GM19372 (cell line): ENCODE data around the gene CCDC144A.
A peak's percentile ranks its signal among the peaks of the same experiment; 100 is the strongest.
"Not testable (repeated sequence)": the region's sequence is repeated elsewhere in the genome, so short reads cannot be mapped to it uniquely, and the experiment has no call there.

Experiments used
- ATAC-seq: cut with Tn5 transposase; IDR thresholded peaks from one replicate; pipeline ENCODE4 v1.9.1; 2021; ENCODE audit warnings: mild to moderate bottlenecking, low read depth, moderate library complexity; ENCODE audit not compliant: unreplicated experiment

Gene CCDC144A, protein sequence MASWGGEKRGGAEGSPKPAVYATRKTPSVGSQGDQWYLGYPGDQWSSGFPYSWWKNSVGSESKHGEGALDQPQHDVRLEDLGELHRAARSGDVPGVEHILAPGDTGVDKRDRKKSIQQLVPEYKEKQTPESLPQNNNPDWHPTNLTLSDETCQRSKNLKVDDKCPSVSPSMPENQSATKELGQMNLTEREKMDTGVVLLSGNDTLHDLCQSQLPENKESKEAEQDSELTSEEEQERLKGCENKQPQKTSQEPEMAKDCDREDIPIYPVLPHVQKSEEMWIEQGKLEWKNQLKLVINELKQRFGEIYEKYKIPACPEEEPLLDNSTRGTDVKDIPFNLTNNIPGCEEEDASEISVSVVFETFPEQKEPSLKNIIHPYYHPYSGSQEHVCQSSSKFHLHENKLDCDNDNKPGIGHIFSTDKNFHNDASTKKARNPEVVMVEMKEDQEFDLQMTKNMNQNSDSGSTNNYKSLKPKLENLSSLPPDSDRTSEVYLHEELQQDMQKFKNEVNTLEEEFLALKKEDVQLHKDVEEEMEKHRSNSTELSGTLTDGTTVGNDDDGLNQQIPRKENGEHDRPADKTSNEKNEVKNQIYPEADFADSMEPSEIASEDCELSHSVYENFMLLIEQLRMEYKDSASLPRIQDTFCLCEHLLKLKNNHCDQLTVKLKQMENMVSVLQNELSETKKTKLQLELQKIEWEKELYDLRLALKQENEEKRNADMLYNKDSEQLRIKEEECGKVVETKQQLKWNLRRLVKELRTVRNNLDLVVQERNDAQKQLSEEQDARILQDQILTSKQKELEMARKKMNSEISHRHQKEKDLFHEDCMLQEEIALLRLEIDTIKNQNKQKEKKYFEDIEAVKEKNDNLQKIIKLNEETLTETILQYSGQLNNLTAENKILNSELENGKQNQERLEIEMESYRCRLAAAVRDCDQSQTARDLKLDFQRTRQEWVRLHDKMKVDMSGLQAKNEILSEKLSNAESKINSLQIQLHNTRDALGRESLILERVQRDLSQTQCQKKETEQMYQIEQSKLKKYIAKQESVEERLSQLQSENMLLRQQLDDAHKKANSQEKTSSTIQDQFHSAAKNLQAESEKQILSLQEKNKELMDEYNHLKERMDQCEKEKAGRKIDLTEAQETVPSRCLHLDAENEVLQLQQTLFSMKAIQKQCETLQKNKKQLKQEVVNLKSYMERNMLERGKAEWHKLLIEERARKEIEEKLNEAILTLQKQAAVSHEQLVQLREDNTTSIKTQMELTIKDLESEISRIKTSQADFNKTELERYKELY (N-terminal part only)

DNA sequence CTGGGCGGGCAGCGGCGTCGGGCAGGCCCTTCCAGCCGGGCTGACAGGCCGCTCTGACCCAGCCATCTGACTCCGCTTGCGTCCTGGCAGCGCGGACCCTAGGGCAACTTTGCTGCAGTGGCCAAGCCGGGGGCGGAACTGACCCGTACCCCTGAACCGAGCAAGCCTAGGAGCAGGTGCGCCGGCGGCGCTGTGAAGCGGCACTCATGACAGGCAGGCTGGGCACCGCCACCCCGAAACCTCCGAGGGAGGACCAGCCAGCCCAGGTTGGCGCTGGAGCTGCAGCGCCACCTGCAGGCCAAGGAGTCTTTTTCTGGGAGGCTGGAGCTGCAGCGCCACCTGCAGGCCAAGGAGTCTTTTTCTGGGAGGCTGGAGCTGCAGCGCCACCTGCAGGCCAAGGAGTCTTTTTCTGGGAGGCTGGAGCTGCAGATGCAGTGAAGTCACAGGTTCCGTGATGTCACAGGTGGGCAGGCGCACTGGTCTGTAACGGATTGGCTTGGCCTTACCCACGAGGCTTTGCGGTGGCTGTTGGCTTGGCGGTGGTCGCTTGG, at the start of gene CCDC144A:
CCDC144A (plus strand) TSS at position 511 of the 551 bp plus-strand sequence. CDS start 160 bp downstream, outside the sequence.
- not testable (repeated sequence) for ATAC-seq

DNA sequence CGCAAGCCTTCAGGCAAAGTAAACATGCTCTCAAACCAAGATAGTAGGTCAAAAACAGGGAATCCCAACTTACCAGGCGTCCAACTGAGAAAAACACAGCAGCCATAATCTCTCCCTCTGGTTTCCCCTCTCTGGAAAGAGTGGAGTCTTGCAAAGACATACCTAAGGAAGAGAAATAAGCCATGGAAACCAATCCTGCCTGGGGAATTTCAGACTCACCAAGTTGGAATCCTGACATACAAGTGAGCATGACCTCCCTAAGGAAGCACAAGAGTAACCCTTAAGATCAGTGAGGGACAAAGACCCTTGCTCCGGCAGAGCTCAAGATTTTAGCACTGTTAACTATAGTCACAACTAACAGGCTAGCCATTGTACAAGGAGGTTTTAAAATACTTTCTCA, 40.5 kb upstream of the CCDC144A start:
- no peak for ATAC-seq

DNA sequence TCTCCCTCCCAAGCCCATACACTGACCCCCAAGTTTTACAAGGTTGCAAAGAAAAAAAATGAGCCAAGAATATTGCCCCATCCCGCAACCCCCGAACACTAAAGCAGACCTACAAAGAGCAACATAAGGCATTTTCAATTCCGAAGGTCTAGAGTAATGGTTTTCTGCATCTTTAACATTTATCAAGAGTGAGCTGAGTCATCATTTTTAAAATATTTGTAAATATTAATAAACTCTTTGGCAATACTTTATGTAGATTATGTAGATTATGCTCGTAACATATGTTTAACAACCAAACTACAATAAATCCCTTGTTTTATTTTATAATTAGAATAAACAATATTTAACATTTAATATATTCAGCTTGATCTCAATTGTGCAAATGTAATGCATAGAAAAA, 37.8 kb upstream of the CCDC144A start:
- no peak for ATAC-seq

DNA sequence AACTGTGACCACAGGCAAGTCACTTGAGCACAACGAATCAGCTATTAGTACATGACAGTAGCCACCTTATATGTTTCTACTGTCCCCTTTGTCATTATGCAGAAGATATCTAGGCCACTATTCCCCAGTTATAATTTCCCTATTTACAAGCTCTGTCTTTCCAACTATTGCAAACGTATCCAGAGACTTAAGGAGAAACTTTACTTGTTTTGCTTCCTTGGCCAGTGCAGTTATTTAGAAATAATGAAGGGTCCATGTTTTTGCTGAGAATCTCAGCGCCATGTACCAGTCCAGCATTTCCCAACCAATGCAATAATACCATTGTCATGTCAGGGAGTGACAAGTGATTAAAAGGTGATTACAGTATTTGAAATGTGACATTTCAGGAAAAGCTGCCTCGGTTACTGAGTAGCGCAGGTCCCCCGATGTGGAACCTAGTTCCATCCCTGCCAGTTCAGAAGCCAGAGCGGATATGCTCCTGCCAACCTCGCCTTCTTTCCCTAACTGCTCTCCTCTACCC, 37.1 kb upstream of the CCDC144A start:
- no peak for ATAC-seq

DNA sequence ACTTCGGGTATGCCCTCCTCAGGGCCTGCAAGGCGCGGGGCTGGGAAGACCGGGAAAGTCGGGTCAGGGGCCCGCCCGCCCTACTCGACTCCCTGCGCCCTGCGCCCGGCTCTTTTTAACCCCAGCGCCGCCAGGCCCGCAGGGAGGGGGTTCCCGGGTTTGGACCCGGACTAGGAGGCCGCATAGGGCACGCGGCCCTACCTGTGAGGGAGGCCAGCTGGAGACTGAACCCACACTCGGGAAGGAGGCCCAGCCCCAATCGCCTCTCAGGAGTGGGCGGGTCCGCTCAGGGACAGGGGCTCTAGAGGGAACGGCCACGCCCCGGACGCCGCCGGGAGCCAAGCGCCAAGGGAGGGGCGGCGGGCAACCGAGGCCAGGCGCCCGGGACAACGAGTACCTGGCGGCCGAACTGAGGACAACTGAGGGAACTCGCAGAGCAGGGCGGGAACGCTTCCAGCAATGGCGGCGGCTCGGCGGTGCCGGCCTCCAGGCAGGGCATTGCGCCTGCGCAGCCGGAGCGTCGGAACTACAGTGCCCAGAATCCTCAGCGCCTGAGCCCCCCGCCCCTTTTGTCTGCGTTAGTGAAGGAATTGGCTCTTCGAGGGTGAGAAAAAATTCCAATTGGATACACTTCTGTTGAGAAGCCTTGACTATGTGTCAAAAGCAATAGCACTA, 36.5 kb upstream of the CCDC144A start, which contains the start of gene ZNF624:
ZNF624 (minus strand) TSS at position 484 of the 675 bp plus-strand sequence.
- ATAC-seq, result peak; percentile 97

DNA sequence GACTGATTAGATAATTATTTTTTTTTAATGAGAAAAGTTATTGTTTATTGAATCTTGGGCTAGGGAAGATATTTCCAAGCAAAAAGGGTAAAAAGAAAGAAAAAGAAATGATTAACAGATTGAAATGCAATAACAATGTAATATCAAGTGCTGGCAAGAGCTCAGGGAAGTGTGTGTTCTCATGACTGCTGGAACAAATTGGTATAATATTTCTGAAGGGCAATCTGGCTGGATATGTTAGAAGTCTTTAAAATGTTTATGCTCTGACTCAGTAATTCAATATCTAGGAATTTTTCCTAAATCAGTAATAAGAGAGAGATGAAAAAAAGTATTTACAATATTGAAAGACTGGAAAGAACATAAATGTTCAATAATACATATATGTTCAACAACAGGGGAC, 28.8 kb upstream of the CCDC144A start:
- ATAC-seq, result no peak

DNA sequence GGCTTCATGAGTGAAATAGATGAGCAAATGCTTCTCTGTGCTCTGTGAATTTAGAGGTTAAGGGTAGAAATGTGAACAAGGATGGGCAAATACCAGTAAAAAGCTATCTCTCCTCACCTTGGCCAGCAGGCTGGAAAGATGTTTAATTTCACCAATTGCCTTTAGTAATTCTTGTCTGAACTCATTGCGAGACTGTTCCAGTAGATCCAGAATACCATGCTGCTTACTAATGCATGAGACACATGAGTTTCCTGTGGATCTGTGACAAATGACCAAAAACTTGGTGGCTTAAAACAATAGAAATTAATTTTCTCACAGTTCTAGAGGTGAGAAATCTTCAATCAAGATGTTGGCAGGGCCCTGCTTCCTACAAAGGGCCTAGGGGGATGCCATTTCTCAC, 27.1 kb upstream of the CCDC144A start:
- ATAC-seq, result no peak

DNA sequence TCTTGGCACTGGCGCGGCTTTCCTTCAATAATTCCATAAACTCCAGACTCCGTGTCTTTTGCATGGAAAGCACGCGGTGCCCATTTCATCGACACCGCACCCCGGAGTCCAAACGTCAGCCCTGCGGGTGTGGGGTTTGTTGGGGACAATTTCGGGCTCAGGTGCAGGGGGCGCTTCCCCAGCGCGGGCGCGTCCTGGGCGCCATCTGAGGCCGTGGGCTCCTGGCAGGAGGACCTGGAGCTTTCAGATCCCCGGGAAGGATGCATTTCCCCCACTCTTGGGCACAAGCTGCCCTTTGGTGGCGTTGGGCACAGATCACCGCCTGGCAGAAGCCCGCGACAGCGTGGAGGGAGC, 23.5 kb upstream of the CCDC144A start:
- ATAC-seq, result not testable (repeated sequence)

DNA sequence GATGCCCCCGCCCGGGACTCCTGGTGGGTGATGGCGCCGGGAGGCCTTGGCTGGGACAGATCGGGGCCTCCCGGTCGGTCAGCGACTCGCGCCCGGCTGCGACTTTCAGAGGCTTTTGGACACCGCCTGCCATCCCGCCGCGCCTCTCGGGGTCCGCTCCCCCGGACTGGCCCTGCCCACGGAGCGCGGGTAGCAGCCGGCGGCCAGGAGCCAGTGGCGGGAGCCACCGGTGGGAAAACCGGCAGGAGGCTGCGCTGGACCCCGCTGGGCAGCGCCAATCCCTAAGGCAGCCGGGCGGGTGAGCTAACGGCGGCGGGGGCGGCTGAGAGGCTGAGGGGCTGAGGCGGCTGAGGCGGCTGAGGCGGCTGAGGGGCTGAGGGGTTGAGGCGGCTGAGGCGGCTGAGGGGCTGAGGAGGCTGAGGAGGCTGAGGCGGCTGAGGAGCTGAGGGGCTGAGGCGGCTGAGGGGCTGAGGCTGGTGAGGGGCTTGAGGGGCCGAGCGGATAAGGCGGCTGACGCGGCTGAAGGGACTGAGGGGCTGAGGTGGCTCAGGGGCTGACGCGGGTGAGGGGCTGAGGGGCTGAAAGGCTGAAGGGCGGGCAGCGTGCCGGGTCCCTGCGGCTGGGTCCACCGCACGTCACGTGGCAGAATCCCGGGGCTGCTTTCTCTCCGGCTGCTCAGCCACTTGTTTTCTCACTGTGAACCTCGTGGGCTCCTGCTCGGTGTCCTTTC, 23.0 kb upstream of the CCDC144A start:
- ATAC-seq, result not testable (repeated sequence)

DNA sequence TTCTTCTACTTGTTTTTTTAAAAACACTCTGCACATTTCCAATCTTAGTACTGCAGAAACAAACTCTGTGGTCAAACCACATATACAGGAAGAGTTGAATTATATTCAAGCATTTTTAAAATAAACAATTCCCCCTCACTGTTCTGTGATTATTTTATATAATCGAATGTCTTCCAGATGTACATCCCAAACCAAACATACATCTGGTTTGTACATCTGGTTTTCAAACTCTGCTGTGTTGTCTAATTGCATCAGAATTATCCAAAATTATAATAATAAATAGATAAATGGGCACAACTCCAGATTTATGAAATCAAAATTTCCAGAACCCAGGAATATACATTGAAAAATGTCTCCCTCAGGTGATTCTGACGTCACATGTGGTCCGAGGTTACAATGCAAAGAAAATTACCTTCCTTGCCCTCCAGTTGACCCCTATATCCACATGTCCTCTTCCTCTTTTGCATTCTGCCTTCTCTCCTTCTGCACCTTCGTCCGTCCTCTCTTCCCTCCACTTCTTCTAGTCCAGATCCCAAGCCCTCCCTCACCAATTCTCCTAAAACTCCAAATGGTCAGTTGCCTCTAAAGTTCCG, 13.3 kb upstream of the CCDC144A start:
- no peak for ATAC-seq

DNA sequence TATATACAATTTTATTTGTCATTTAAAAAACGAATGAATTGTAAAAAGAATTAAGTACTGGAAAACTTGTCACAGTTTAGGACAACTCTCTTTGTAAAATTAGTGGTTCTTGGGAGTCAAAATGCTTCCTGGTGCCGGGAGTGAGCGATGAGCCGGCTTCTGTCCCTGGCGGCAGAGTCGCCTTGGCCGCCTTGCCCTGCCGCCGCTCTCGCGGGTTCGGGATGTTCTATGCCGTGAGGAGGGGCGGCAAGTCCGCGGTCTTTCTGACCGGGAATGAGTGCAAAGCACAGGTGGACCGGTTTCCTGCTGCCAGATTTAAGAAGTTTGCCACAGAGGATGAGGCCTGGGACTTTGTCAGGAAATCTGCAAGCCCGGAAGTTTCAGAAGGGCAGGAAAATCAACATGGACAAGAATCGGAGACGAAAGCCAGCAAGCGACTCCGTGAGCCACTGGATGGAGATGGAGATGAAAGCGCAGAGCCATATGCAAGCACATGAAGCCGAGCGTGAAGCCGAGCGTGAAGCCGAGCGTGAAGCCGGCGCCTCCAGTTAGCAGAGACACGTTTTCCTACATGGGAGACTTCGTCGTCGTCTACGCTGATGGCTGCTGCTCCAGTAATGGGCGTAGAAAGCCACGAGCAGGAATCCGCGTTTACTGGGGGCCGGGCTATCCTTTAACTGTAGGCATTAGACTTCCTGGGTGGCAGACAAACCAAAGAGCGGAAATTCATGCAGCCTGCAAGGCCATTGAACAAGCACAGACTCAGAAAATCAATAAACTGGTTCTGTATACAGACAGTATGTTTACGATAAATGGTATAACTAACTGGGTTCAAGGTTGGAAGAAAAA, 6.5 kb upstream of the CCDC144A start:
- not testable (repeated sequence) for ATAC-seq

DNA sequence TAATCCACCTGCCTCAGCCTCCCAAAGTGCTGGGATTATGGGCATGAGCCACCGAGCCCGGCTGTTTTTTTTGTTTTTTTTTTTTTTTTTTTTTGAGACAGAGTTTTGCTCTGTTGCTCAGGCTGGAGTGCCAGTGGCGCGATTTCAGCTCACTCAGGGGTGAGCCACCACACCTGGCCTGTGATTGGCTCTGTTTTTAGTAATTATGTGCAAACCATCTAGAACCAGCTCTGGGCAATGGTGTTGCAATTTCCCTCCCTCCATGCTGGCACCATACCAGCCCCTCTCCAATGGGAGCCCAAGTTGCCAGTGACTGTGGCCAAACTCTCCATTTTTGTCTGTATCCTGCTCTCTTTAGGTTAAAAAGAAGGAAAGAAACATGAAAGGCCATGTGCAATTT, 4.0 kb upstream of the CCDC144A start:
- ATAC-seq, result not testable (repeated sequence)

DNA sequence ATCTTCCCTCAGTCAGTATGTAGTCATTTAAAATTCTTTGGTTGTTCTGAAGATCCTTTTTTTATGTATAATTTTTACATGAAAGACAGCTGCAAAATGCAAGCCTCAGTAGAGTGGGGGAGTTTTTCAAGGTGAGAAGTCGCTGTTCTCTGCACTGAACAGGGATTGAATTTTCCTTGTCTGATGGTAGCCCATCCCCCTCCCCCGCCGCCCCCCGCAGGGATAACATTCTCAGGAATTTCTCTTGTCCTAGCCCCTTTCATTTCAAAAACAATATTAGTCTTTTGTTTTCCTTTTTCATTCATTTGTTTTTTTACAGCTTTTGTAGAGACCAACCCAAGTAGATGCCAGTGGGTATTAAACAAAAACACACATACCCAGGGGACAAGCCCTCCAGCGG, 2.9 kb upstream of the CCDC144A start:
- not testable (repeated sequence) for ATAC-seq

DNA sequence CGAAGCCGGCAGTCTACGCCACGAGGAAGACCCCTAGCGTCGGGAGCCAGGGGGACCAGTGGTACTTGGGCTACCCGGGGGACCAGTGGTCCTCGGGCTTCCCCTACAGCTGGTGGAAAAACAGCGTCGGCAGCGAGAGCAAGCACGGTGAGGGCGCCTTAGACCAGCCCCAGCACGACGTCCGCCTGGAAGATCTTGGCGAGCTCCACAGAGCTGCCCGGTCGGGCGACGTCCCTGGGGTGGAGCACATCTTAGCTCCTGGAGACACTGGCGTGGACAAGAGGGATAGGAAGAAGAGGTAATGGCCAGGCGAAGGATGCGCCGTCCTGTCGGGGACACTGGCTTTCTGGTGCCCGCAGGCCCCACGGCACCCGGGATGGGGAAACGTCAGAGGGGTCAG, 406 bp downstream of the CCDC144A start:
- ATAC-seq, result not testable (repeated sequence)

DNA sequence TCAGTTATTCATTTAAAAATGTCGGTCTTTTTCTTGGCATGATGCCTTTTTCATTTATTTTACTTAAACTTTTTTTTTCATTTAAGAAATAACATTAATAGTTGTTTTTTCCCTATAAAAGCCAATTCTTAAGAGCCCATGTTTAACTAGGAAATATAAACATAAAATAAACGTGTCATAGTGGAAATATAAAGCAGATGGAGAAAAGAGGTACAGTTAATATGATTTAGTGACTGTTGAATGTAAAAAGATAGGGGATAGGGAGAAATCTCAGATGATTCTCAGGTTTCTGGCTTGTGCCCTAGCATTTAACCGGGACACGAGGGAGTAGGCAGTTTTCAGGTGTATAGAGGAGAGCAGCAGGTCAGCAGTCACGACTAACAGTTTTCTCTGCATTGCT, 7.6 kb downstream of the CCDC144A start:
- not testable (repeated sequence) for ATAC-seq

DNA sequence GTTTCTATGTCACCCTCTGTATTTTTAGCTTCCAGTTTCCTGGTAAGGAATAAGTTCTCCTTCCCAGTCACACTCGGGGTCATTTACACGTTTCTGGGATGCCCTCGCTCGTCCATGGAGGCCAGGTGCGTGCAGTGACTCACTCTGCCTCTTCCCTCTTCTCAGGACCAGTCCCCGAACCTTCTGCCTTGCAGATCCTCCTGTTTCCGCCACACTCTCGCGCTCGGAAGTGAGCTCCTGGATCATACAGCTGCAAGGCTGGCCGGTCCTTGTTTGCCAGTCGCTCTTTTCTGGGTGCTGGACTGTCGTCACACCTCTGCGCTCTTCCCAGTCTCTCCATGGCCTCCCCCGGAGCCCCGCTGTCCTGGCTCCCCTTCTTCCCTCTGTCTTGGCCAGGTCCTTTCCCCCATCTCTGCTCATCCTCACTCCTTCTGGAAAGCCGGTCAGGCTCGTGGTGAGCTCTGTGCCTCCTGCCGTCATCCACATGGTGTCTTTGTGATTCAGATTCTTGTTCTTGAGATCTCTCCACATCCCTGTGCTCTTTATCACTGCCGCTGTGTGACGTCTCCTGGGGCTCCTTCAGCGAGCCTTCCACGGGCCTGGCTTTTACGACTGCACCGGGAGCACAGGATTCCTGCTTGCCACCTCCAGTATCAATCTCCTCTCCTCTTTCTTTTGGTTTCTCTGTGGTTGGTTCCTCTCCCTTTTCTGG, 55.6 kb downstream of the CCDC144A start:
- ATAC-seq, result not testable (repeated sequence)

DNA sequence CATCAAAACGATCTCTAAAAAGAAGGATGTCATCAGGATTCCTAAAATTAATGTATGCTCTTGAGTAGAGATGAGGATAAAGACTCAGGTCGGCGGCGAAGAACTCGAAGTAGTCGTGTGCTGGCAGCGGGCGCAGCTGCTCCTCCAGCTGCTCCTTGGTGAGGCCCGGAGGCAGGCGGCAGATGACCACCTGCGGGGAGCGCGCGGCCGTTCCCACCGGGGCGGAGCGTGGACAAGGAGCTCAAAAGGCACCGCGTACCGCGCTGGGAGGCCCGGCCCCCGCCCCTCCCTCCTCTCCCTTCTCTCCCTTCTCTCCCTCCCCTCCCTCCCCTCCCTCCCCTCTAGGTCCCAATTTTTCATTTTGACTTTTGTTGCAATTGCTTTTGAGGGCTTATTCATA, 56.5 kb downstream of the CCDC144A start:
- ATAC-seq, result not testable (repeated sequence)
